GM12878 (cell line): ENCODE results near the gene SLC9A7. TPM values are rescaled to one million over a fixed set of nuclear protein-coding genes. Genes with fewer than 3 reads are reported as not detected.

ENCODE experiments used
- BRCA1 ChIP-seq: IDR thresholded peaks from 2 replicates; pipeline ENCODE4 v1.6.1; 2011; ENCODE audit warnings: low read depth, low read length, improper control_type of control experiment
- EP300 ChIP-seq, 2 experiments: fragments of 150-350 bp in 1 of 2; IDR thresholded peaks; 2 replicates each; pipeline ENCODE4 v1.6.1; 2011 to 2012; ENCODE audit warnings: low read depth in 2 of 2, low read length in 2 of 2, borderline replicate concordance in 1 of 2, improper control_type of control experiment in 1 of 2, inconsistent platforms in 1 of 2; ENCODE audit not compliant: control insufficient read depth in 1 of 2
- GATAD2B ChIP-seq: fragments of 450-650 bp; conservative IDR thresholded peaks from 2 replicates; pipeline ENCODE4 v1.6.1; 2017; ENCODE audit warnings: low read depth, mild to moderate bottlenecking, moderate library complexity
- HDGF ChIP-seq: fragments of 450-650 bp; IDR thresholded peaks from 2 replicates; pipeline ENCODE4 v1.6.1; 2016; ENCODE audit warnings: antibody characterized with exemption
- IRF5 ChIP-seq: fragments of 450-650 bp; IDR thresholded peaks from 2 replicates; pipeline ENCODE4 v1.6.1; 2017; ENCODE audit warnings: borderline replicate concordance
- MEF2A ChIP-seq: IDR thresholded peaks from 2 replicates; pipeline ENCODE4 v1.6.1; 2011; ENCODE audit warnings: low read depth, mild to moderate bottlenecking, low read length, moderate library complexity; ENCODE audit not compliant: insufficient read depth
- MXI1 ChIP-seq: fragments of 150-350 bp; IDR thresholded peaks from 2 replicates; pipeline ENCODE4 v1.6.1; 2011; ENCODE audit warnings: low read depth, mild to moderate bottlenecking, inconsistent platforms, low read length, improper control_type of control experiment
- NBN ChIP-seq: fragments of 450-650 bp; IDR thresholded peaks from 2 replicates; pipeline ENCODE4 v1.6.1; 2016
- NFYA ChIP-seq: IDR thresholded peaks from 2 replicates; pipeline ENCODE4 v1.6.1; 2011; ENCODE audit warnings: low read depth, mild to moderate bottlenecking, low read length, improper control_type of control experiment, borderline replicate concordance
- PAX8 ChIP-seq: fragments of 450-650 bp; IDR thresholded peaks from 2 replicates; pipeline ENCODE4 v1.6.1; 2017; ENCODE audit warnings: mild to moderate bottlenecking, moderate library complexity
- POLR2A ChIP-seq: IDR thresholded peaks from 2 replicates; pipeline ENCODE4 v1.6.1; 2011; ENCODE audit warnings: low read depth, mild to moderate bottlenecking, low read length
- POLR2AphosphoS2 ChIP-seq: IDR thresholded peaks from 2 replicates; pipeline ENCODE4 v1.6.1; 2011; ENCODE audit warnings: low read depth, mild to moderate bottlenecking, low read length, improper control_type of control experiment, moderate library complexity
- RAD51 ChIP-seq: fragments of 450-650 bp; IDR thresholded peaks from 2 replicates; pipeline ENCODE4 v1.6.1; 2016; ENCODE audit warnings: moderate library complexity, mild to moderate bottlenecking, inconsistent platforms
- RELB ChIP-seq: fragments of 450-650 bp; IDR thresholded peaks from 2 replicates; pipeline ENCODE4 v1.6.1; 2017; ENCODE audit warnings: low read depth, mild to moderate bottlenecking, moderate library complexity
- SPI1 ChIP-seq: IDR thresholded peaks from 2 replicates; pipeline ENCODE4 v1.6.1; 2011; ENCODE audit warnings: low read depth, mild to moderate bottlenecking, low read length, moderate library complexity, borderline replicate concordance; ENCODE audit not compliant: insufficient read depth
- SREBF2 ChIP-seq: IDR thresholded peaks from 2 replicates; pipeline ENCODE4 v1.6.1; 2012; ENCODE audit warnings: mild to moderate bottlenecking, low read length
- SRF ChIP-seq, 2 experiments: IDR thresholded peaks; 2 replicates each; pipeline ENCODE4 v1.6.1; 2011; ENCODE audit warnings: low read depth in 2 of 2, low read length in 2 of 2, mild to moderate bottlenecking in 1 of 2, moderate library complexity in 1 of 2
- STAT3 ChIP-seq: IDR thresholded peaks from 2 replicates; pipeline ENCODE4 v1.6.1; 2011; ENCODE audit warnings: low read depth, low read length, improper control_type of control experiment
- WRNIP1 ChIP-seq: IDR thresholded peaks from 2 replicates; pipeline ENCODE4 v1.6.1; 2011; ENCODE audit warnings: low read depth, low read length, improper control_type of control experiment, borderline replicate concordance
- ZBTB33 ChIP-seq: fragments of 450-650 bp; IDR thresholded peaks from 2 replicates; pipeline ENCODE4 v1.6.1; 2017; ENCODE audit warnings: mild to moderate bottlenecking
- ZNF217 ChIP-seq: fragments of 450-650 bp; IDR thresholded peaks from 2 replicates; pipeline ENCODE4 v1.6.1; 2017; ENCODE audit warnings: antibody characterized with exemption, mild to moderate bottlenecking
- polyA plus RNA-seq, 11 experiments: library from polyadenylated mRNA; depleted of rRNA in 4 of 11; unstranded in 6 of 11; stranded (reverse) in 5 of 11; fragments of >200 nt; fragmentation: Nextera tagmentation in 4 of 11; fragmentation: Illumina TruSeq in 1 of 11; extraction: Ambion mirVana in 4 of 11; extraction: Trizol in 1 of 11; gene quantifications; 1 replicate in 1 of 11; 2 replicates in 10 of 11; pipeline versions ENCODE4 v1.2.1 to v1.2.3, GENCODE V29; 2011 to 2016; ENCODE audit warnings: inconsistent platforms in 2 of 11, missing spikeins in 2 of 11, low read depth in 1 of 11
- total RNA-seq, 4 experiments: library from RNA; depleted of rRNA in 3 of 4; stranded (reverse); fragments of >200 nt in 3 of 4; fragmentation: Illumina TruSeq in 1 of 4; extraction: Trizol in 1 of 4; gene quantifications; 2 replicates each; pipeline versions ENCODE4 v1.2.1 to v1.2.3, GENCODE V29; 2013 to 2021
- TF ChIP-seq, protein P1 (sequence below): IDR thresholded peaks from 2 replicates; pipeline ENCODE4 v1.6.1; 2011; ENCODE audit warnings: borderline replicate concordance, low read depth, mild to moderate bottlenecking, moderate library complexity, mixed read lengths, low read length; ENCODE audit not compliant: insufficient read depth; ENCODE audit errors: extremely low read length
- TF ChIP-seq, protein P2 (sequence below): fragments of 150-350 bp; IDR thresholded peaks from 2 replicates; pipeline ENCODE4 v1.6.1; 2016; ENCODE audit warnings: low read depth, low read length

The SLC9A7 gene
- total and polyA plus RNA-seq, 10 of the 15 experiments (the other 5 are each of a cell fraction or from before 2014, with no cell fraction given): 5.0 to 62.8 (median 30.5) TPM

GRCh38 chrX:46637938-46638337, 121.0 kb downstream of the SLC9A7 start (continued):
- TF ChIP-seq IRF5: no peak
- TF ChIP-seq RAD51: no peak
- TF ChIP-seq, protein P1, sequence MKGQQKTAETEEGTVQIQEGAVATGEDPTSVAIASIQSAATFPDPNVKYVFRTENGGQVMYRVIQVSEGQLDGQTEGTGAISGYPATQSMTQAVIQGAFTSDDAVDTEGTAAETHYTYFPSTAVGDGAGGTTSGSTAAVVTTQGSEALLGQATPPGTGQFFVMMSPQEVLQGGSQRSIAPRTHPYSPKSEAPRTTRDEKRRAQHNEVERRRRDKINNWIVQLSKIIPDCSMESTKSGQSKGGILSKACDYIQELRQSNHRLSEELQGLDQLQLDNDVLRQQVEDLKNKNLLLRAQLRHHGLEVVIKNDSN: no peak
- peak; percentile 47; the same call in 1 of the 2 replicates for TF ChIP-seq ZNF217
- TF ChIP-seq POLR2A: no peak
- TF ChIP-seq GATAD2B: no peak
- TF ChIP-seq MXI1: no peak
- no peak for TF ChIP-seq SPI1
- no peak for TF ChIP-seq BRCA1
- TF ChIP-seq EP300 (IDR thresholded peaks at IDR 0.05; ENCODE audit: borderline replicate concordance in 1 of 2, control insufficient read depth in 1 of 2, low read depth in 2 of 2, low read length in 2 of 2): peak; percentile 88 to 92; a peak in 3 of 4 replicates
- peak; percentile 72; the same call in 1 of the 2 replicates for TF ChIP-seq NBN
- TF ChIP-seq STAT3: 0 out of 2 replicates have a peak, but pooled peaks have one; percentile 69
- TF ChIP-seq ZBTB33: no peak
- no peak for TF ChIP-seq WRNIP1
- TF ChIP-seq POLR2AphosphoS2: no peak
- TF ChIP-seq PAX8: no peak
- TF ChIP-seq HDGF: no peak
- TF ChIP-seq SRF (IDR thresholded peaks at IDR 0.05; ENCODE audit: low read depth in 2 of 2, low read length in 2 of 2): no peak
- no peak for TF ChIP-seq NFYA
- no peak for TF ChIP-seq SREBF2
- peak; percentile 95 for TF ChIP-seq RELB
- TF ChIP-seq, protein P2, sequence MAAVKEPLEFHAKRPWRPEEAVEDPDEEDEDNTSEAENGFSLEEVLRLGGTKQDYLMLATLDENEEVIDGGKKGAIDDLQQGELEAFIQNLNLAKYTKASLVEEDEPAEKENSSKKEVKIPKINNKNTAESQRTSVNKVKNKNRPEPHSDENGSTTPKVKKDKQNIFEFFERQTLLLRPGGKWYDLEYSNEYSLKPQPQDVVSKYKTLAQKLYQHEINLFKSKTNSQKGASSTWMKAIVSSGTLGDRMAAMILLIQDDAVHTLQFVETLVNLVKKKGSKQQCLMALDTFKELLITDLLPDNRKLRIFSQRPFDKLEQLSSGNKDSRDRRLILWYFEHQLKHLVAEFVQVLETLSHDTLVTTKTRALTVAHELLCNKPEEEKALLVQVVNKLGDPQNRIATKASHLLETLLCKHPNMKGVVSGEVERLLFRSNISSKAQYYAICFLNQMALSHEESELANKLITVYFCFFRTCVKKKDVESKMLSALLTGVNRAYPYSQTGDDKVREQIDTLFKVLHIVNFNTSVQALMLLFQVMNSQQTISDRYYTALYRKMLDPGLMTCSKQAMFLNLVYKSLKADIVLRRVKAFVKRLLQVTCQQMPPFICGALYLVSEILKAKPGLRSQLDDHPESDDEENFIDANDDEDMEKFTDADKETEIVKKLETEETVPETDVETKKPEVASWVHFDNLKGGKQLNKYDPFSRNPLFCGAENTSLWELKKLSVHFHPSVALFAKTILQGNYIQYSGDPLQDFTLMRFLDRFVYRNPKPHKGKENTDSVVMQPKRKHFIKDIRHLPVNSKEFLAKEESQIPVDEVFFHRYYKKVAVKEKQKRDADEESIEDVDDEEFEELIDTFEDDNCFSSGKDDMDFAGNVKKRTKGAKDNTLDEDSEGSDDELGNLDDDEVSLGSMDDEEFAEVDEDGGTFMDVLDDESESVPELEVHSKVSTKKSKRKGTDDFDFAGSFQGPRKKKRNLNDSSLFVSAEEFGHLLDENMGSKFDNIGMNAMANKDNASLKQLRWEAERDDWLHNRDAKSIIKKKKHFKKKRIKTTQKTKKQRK: no peak
- TF ChIP-seq MEF2A: peak; percentile 84; the same call in 1 of the 2 replicates
